ENCODE results near the gene HECW1. TPM values are rescaled to one million over a fixed set of nuclear protein-coding genes. Genes with fewer than 3 reads are reported as not detected.

HECW1 gene
- total RNA-seq, 1 donor, result 2.9 TPM

DNA sequence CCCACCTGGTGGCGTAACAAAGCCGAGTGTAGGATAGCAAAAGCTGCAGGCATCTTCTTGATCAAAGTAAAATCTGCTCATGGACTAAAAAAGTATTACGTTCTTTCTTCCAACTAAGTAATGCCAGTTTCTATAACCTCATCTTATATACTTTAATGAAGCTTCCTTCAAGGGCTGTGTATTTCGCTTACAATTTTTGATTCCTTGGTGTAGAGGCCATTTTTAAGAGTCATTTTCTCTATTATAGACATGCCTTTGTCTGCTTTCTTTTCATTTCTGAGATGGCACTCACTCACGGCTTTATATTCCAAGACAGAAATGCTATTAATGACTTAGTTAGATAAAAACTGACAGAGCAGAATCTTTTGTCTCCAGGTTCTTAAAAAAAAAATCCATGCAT is 194.0 kb downstream of the HECW1 start:
- Histone ChIP-seq H3K9me3 (ENCODE audit: low read depth, low read length) (no peaks in the 10 kb centered on the region), H3K36me3 (ENCODE audit: insufficient read depth, low read length) (no peaks in the 10 kb centered on the region), H4K20me1 (ENCODE audit: insufficient read depth, low read length) (no peaks in the 10 kb centered on the region), H3K4me1 (ENCODE audit: insufficient read depth, low read length) (peaks cover 7% of the 10 kb centered on the region), H3K27ac (ENCODE audit: low read depth, low read length) (no peak overlapping the region), H3K4me3 (ENCODE audit: insufficient read depth, low read length) (no peak overlapping the region), H3K4me2 (ENCODE audit: insufficient read depth, low read length) (no peak overlapping the region), H3K79me2 (ENCODE audit: insufficient read depth, low read length) (no peaks in the 10 kb centered on the region), H3K27me3 (ENCODE audit: insufficient read depth, low read length) (no peaks in the 10 kb centered on the region), H2AFZ (ENCODE audit: low read length) (no peak overlapping the region)
- no peak for TF ChIP-seq CTCF (IDR thresholded peaks at IDR 0.05; ENCODE audit: extremely low read depth, low read depth, low read length)
- DNase-seq (ENCODE audit: insufficient read length, low spot score, missing footprints), result no peak

DNA sequence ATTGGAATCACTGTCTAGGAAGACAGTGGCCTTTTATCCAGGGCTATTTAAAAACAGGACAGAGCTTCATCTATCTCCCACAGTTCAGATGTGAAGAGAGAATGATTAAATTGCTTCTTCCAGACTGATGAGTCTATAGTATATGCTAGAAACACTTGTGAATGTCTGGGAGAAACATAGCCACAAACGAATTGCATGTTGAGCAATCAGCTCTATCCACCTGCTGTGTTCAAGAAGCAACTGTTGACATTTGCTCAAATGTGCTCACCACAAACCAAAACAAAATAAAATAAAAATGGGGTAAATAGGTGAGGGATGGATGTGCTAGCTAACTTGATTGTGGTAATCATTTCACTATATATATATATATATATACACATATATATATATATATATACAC is 195.1 kb downstream of the HECW1 start:
- no peak overlapping the region for H3K4me2 ChIP-seq (ENCODE audit: insufficient read depth, low read length)
- DNase-seq (ENCODE audit: insufficient read length, low spot score, missing footprints), result no peak
- no peak overlapping the region for H3K27ac ChIP-seq (ENCODE audit: low read depth, low read length)
- no peaks in the 10 kb centered on the region for H4K20me1 ChIP-seq (ENCODE audit: insufficient read depth, low read length)
- H3K79me2 ChIP-seq (ENCODE audit: insufficient read depth, low read length), result no peaks in the 10 kb centered on the region
- no peaks in the 10 kb centered on the region for H3K27me3 ChIP-seq (ENCODE audit: insufficient read depth, low read length)
- no peaks in the 10 kb centered on the region for H3K36me3 ChIP-seq (ENCODE audit: insufficient read depth, low read length)
- peaks cover 4% of the 10 kb centered on the region for H3K4me1 ChIP-seq (ENCODE audit: insufficient read depth, low read length)
- no peak overlapping the region for H2AFZ ChIP-seq (ENCODE audit: low read length)
- H3K9me3 ChIP-seq (ENCODE audit: low read depth, low read length), result no peaks in the 10 kb centered on the region
- TF ChIP-seq CTCF (IDR thresholded peaks at IDR 0.05; ENCODE audit: extremely low read depth, low read depth, low read length), result no peak
- H3K4me3 ChIP-seq (ENCODE audit: insufficient read depth, low read length), result no peak overlapping the region

GRCh38 chr7:43308913-43309705 is 196.7 kb downstream of the HECW1 start:
- Histone ChIP-seq H3K4me1 (ENCODE audit: insufficient read depth, low read length) (peaks cover 1% of the 10 kb centered on the region), H3K4me3 (ENCODE audit: insufficient read depth, low read length) (no peak overlapping the region), H3K27ac (ENCODE audit: low read depth, low read length) (no peak overlapping the region), H3K79me2 (ENCODE audit: insufficient read depth, low read length) (no peaks in the 10 kb centered on the region), H2AFZ (ENCODE audit: low read length) (no peak overlapping the region), H3K9me3 (ENCODE audit: low read depth, low read length) (no peaks in the 10 kb centered on the region), H3K27me3 (ENCODE audit: insufficient read depth, low read length) (no peaks in the 10 kb centered on the region), H4K20me1 (ENCODE audit: insufficient read depth, low read length) (no peaks in the 10 kb centered on the region), H3K4me2 (ENCODE audit: insufficient read depth, low read length) (no peak overlapping the region), H3K36me3 (ENCODE audit: insufficient read depth, low read length) (no peaks in the 10 kb centered on the region)
- DNase-seq (ENCODE audit: insufficient read length, low spot score, missing footprints), result no peak
- no peak for TF ChIP-seq CTCF (IDR thresholded peaks at IDR 0.05; ENCODE audit: extremely low read depth, low read depth, low read length)

- H2AFZ ChIP-seq (ENCODE audit: low read length), result no peak overlapping the region
- no peak overlapping the region for H3K4me2 ChIP-seq (ENCODE audit: insufficient read depth, low read length)
- no peaks in the 10 kb centered on the region for H3K36me3 ChIP-seq (ENCODE audit: insufficient read depth, low read length)
- no peak for TF ChIP-seq CTCF (IDR thresholded peaks at IDR 0.05; ENCODE audit: extremely low read depth, low read depth, low read length)
- H3K4me3 ChIP-seq (ENCODE audit: insufficient read depth, low read length), result no peak overlapping the region
- no peaks in the 10 kb centered on the region for H3K9me3 ChIP-seq (ENCODE audit: low read depth, low read length)
- no peaks in the 10 kb centered on the region for H3K79me2 ChIP-seq (ENCODE audit: insufficient read depth, low read length)
- H3K27me3 ChIP-seq (ENCODE audit: insufficient read depth, low read length), result no peaks in the 10 kb centered on the region
- no peaks in the 10 kb centered on the region for H4K20me1 ChIP-seq (ENCODE audit: insufficient read depth, low read length)
- H3K4me1 ChIP-seq (ENCODE audit: insufficient read depth, low read length), result no peaks in the 10 kb centered on the region
- no peak for DNase-seq (ENCODE audit: insufficient read length, low spot score, missing footprints)
- H3K27ac ChIP-seq (ENCODE audit: low read depth, low read length), result no peak overlapping the region
These were observed 197.2 kb downstream of the HECW1 start for GRCh38 chr7:43309706-43310022.
